ENCODE results near the gene PRR12. TPM values are rescaled to one million over a fixed set of nuclear protein-coding genes. Genes with fewer than 3 reads are reported as not detected.

The PRR12 gene
- polyA plus RNA-seq, 3 donors: 13.6 to 16.3 (median 15.1) TPM

DNA sequence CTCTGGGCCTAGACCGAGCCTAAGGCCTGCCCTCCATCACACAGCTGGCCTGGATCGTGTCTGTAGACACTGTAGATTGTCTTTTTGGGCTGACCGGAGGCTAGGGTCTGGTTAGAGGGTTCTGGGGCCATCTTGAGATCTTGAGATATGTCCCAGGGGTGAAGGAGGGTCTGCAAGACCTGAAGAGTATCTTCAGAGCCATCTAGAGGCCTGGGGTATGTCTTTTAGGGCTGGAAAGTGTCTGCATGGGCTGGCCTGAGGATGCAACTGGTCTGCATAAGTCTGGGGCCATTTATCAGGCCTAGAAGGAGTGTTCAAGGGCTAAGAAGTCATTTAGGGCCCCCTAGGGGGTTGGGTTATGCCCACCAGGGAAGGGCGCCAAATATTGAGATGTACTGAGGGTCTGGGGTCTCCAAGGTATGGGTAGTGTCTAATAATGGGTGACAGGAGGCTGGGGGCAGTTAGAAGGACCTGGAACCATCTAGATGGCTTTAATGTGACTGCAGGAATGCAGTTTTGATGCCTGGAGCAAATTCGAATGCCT, 51.6 kb downstream of the PRR12 start:
- DNase-seq (ENCODE audit: low read depth in 3 of 3, low spot score in 2 of 3): no peak

DNA sequence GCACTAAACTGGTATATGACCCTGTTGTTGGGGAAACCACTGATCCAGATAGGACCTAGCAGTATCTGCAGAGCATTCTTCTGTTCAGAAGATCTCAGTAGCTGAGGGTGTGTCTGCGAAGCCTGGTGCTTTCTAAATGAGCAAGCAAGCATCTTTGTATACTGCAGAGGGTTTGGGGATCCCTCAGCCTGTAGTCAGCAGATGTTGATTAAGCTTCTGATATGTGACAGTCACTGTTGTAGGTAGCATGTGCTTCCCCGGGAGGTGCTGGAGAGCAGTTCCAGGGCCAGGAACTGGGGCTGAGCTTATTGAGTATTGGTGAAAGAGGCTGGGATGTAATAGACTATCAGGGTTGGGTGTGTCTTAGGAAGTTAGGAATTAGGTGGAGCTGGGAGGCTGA, 52.5 kb downstream of the PRR12 start:
- DNase-seq (ENCODE audit: low read depth in 3 of 3, low spot score in 2 of 3): no peak

DNA sequence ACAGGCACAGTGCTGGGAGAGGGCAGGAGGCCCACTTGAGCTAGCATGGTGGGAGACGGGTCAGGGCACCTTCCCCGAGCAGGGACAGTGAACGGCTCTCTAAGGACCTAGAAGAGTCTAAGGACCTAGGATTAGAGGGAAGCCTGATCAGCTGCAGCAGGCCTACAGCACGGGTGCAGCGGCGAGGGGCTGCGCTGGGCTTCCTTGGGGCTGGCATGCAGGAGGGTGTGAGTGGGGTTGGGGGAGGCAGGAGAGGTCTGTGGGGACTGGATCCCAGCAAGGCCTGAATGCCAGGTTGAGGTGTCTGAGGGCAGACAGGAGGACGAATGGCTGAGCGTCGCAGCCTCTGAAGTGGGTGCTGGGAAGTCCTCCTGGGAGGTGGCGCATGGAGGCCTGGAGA, 54.6 kb downstream of the PRR12 start:
- DNase-seq (ENCODE audit: low read depth in 3 of 3, low spot score in 2 of 3): no peak

DNA sequence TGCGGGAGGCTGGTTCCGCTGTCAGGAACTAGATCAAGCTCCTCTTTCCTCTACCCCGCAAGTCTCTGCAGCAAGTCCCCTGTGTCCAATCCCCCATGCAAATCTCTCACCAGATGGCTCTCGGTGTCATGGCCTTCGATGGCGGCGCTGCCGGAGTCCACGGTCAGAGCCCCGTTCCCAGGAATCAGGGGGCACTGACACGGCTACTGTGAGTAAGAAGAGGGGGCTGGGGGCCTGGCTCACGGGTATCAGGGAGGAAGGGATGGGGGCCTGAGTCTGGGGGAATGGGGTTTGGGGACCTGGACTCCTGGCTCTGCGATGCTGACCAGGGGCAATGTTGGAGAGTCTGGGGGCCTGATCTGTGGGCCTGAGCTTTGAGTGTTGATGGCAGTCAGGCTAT, 55.0 kb downstream of the PRR12 start:
- no peak for DNase-seq (ENCODE audit: low read depth in 3 of 3, low spot score in 2 of 3)

DNA sequence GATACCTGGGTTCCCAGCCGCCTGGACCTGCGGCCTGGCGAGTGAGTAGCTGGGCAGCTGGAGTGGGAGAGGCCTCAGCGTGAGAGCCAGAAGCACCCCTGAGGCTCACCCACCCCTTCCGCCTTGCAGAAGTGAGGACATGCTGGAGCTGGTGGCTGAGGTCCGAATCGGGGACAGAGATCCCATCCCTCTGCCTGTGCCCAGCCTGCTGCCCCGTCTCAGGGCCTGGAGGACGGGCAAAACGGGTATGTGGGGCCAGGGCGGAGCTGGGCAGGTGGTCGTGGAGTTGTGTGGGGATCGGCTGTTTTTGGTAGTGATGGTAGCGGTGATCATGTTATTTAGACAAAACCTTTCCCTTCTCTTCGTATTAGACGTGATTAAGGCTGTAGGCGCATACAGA, 55.6 kb downstream of the PRR12 start:
- DNase-seq (ENCODE audit: low read depth in 3 of 3, low spot score in 2 of 3): no peak

DNA sequence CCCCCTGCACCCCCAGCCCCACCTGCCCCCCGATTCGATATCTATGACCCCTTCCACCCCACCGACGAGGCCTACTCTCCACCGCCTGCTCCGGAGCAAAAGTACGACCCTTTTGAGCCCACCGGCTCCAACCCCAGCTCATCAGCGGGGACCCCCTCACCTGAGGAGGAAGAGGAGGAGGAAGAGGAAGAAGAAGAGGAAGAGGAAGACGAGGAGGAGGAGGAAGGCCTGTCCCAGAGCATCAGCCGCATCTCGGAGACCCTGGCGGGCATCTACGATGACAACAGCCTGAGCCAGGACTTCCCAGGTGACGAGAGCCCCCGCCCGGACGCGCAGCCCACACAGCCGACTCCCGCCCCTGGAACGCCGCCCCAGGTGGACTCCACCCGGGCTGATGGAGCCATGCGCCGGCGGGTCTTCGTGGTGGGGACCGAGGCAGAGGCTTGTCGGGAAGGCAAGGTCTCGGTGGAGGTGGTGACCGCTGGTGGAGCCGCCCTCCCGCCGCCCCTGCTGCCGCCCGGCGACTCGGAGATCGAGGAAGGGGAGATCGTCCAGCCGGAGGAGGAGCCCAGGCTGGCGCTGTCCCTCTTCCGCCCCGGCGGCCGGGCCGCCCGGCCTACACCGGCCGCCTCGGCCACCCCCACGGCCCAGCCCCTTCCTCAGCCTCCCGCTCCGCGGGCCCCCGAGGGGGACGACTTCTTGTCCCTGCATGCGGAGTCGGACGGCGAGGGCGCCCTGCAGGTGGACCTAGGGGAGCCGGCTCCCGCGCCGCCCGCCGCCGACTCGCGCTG, 60.2 kb downstream of the PRR12 start:
- DNase-seq (ENCODE audit: low read depth in 3 of 3, low spot score in 2 of 3): no peak

DNA sequence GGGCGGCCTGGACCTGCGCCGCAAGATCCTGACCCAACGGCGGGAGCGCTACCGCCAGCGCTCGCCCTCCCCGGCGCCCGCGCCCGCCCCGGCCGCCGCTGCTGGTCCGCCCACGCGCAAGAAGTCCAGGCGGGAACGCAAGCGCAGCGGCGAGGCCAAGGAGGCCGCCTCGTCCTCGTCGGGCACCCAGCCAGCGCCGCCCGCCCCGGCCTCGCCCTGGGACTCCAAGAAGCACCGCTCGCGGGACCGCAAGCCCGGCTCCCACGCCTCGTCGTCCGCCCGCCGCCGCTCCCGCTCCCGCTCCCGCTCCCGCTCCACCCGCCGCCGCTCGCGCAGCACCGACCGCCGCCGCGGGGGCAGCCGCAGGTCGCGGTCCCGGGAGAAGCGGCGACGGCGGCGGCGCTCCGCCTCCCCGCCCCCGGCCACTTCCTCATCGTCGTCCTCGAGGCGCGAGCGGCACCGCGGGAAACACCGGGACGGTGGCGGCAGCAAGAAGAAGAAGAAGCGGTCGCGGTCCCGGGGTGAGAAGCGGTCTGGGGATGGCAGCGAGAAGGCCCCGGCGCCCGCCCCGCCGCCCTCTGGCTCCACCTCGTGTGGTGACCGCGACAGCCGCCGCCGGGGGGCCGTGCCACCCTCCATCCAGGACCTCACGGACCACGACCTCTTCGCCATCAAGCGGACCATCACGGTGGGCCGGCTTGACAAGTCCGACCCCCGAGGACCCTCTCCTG, 61.0 kb downstream of the PRR12 start:
- no peak for DNase-seq (ENCODE audit: low read depth in 3 of 3, low spot score in 2 of 3)

DNA sequence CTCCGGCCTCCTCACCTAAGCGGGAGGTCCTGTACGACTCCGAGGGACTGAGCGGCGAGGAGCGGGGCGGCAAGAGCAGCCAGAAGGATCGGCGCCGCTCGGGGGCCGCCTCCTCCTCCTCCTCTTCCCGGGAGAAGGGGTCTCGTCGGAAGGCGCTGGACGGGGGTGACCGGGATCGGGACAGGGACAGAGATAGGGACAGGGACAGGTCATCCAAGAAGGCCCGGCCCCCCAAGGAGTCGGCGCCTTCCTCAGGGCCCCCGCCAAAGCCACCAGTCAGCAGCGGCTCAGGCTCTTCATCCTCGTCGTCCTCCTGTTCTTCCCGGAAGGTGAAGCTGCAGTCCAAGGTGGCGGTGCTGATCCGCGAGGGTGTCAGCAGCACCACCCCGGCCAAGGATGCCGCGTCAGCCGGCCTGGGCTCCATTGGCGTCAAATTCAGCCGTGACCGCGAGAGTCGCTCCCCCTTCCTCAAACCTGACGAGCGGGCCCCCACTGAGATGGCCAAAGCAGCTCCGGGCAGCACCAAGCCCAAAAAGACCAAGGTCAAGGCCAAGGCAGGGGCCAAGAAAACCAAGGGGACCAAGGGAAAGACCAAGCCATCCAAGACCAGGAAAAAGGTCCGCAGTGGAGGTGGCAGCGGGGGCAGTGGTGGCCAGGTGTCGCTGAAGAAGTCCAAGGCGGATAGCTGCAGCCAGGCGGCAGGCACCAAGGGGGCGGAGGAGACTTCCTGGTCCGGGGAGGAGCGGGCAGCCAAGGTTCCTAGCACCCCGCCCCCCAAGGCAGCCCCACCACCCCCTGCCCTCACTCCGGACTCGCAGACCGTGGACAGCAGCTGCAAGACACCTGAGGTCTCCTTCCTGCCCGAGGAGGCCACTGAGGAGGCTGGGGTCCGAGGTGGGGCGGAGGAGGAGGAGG, 61.8 kb downstream of the PRR12 start:
- DNase-seq (ENCODE audit: low read depth in 3 of 3, low spot score in 2 of 3): no peak

DNA sequence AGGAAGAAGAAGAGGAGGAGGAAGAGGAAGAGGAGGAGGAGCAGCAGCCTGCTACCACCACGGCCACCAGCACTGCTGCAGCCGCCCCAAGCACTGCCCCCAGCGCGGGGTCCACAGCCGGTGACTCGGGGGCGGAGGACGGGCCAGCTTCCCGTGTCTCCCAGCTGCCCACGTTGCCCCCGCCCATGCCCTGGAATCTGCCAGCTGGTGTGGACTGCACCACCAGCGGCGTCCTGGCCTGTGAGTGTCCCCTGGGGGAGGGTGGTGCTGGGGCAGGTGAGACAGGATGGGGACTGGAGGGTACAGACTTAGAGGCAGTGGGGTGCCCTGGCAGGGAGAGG, 62.5 kb downstream of the PRR12 start:
- no peak for DNase-seq (ENCODE audit: low read depth in 3 of 3, low spot score in 2 of 3)

DNA sequence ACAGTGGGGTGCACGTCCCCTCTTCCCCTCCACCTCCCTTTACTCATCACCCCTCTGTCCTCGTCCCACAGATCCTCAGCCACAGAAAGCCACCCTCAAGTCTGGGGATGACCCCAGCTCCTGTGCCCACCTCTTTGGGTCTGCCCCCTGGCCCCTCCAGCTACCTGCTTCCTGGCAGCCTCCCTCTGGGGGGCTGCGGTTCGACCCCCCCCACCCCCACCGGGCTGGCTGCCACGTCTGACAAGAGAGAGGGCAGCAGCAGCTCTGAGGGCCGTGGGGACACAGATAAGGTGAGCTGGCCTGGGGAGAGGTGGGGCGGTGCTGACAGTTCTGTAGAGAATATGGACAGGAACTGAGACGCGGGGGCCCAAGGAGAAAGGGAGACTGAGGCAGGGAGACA, 63.6 kb downstream of the PRR12 start:
- DNase-seq (ENCODE audit: low read depth in 3 of 3, low spot score in 2 of 3): no peak

DNA sequence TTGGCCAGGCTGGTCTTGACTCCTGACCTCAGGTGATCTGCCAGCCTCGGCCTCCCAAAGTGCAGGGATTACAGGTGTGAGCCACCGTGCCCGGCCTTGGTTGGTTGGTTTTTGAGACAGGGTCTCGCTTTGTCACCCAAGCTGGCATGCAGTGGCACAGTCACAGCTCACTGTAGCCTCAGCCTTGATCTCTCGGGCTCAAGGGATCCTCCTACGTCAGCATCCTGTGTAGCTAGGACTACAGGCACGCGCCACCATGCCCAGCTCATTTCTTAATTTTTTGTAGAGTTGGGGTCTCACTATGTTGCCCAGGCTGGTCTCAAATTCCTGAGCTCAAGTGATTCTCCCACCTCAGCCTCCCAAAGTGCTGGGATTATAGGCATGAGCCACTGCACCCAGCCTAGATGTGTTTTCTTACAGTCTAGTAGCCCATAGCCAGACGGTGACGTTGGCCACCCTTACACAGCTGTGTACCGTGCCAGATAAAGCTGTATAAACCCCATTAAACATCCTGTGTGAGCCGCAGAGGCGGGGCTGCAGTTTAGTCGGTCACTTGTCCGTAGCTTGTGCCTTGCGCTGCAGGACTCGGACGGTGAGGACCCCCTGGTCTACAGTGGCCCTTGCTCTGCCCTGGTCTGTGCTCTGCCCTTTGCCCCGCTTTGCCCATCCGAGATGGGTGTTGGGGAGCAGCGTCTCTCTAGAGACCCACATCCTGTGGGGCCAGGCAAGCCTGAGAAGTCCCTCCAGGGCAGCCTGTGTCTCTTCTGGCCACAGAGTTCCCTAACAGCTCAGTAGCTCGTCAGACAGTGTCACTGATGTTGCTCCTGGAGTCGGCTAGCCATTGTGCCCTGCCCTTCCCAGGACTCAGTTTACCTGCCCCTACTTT, 64.8 kb downstream of the PRR12 start:
- DNase-seq (ENCODE audit: low read depth in 3 of 3, low spot score in 2 of 3): no peak

DNA sequence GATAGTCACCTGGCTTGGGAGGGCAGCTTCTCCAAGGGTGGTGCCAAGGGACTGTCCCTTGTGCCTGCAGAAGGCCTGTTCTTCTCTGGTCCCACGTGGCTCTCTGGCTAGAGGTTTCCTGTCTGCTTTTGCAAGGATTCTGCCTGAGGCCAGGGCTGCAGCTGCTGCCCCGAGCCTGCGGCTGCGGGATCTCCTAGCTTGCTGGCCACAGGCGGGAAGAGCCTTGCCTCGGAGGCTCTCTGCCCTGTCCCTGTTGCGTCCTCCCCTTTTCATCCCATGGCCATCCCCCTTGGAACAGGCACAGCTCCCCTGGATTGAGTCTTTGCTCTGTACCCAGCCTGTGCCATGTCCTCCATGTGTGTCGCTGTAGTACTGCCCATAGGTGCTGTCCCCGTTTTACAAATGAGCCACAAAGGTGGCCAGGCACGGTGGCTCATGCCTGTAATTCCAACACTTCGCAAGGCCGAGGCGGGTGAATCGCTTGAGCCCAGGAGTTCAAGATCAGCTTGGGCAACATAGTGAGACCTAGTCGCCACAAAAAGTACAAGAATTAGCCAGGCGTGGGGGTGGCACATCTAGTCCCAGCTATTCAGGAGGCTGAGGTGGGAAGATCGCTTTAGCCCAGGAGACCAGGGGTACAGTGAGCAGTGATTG, 65.6 kb downstream of the PRR12 start:
- DNase-seq (ENCODE audit: low read depth in 3 of 3, low spot score in 2 of 3): no peak

DNA sequence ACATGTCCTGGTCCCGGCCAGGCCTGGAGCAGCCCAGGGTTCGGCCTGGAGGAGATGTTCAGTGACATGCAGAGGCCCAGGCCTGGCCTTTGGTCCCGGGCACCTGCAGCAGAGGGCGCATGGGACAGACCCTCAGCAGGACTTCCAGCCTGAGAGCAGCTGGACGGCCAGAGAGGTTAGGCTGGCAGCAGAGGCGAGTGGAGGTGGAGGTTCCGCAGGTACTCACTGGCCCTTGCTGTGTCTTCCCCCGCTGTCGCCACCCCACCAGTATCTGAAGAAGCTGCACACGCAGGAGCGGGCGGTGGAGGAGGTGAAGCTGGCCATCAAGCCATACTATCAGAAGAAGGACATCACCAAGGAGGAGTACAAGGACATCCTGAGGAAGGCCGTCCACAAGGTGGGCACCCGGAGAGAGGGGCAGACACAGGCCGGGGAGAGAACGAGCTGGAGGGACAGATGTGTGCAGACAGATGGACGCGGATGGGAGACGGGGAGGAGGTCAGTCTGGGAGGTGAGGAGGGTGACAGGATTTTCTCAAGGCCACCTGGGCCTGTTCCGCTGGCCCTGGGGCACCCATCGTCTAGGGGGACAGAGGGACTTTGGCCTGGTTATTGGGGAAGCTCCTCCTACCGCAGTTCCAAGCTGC, 66.6 kb downstream of the PRR12 start:
- no peak for DNase-seq (ENCODE audit: low read depth in 3 of 3, low spot score in 2 of 3)

DNA sequence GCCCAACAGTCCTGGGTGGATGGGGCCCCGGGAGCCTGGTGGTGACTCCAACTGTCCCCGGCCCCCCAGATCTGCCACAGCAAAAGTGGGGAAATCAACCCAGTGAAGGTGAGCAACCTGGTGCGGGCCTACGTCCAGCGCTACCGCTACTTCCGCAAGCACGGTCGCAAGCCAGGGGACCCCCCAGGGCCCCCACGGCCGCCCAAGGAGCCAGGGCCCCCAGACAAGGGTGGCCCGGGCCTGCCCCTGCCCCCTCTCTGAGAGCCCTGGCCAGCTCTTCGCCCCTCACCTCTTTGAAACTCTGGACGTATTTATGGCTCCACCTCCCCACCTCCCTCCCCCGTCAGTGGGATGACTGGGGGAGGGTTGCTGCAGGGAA, 67.1 kb downstream of the PRR12 start:
- DNase-seq (ENCODE audit: low read depth in 3 of 3, low spot score in 2 of 3): no peak

DNA sequence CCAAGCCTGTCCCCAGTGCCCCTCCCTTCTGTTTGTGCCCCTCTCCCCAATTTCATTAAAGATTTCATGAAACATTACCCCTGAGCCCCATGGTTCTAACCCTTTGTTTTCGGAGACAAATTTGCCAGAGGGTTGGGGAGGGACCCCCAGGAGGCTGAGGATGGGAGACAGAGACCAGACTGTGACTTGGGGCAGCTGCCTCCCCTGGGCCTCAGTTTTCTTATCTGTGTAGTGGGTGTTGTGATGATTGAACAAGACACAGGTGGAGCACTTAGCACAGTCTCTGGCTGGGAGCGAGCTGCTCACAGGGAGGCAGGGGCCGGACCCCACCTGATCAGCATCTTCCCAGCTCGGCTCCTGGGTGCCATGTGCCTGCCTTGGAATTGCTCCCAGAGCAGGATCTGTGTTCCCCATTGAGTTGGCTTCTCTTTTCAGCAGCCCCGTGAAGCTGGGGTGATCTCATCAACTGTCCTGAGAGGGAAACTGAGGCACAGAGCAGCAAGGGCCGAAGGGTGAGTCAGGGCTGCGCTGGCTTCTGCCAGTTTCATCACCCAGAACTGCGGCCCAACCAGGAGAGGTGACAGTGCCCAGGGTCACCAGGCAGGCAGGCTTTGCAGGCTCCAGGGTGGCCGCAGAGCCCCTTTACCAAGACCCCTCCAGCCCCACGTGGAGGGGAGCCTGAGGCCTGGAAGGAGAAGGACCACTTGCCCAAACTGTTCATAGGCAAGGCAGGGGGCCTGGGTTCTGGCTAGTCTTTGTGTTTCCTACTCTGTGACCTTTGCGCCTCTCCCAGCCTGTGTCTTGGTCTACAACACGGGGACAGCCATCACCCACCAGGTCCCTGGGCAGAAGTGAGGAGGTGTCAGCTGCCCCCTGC, 67.8 kb downstream of the PRR12 start:
- DNase-seq (ENCODE audit: low read depth in 3 of 3, low spot score in 2 of 3): no peak

DNA sequence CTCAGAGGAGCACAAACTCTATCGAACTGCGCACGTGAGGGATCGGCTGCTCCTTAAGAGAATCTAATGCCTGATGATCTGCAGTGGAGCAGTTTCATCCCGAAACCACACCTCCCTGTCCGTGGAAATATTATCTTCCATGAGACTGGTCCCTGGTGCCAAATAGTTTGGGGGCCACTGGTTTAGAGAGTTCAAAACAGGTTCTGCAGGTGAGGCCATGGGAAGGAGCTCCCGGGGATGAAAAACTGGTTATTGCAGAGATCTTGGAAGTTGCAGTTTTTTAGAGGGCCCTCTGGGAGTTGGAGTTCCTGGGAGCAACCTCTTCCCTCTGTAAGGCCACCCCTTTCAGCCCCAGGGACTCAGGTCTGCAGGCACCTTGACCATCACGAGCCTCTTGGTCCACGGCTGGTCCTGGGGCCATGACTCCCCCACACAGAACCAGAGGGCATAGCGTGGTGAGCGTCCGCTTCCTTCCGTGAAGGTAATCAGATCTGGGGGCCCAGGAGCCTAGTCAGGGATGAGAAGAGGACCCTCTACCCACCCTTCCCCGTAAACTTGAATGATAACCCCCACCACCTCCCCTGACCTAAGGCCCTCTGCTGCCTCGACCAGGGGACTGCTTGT, 69.5 kb downstream of the PRR12 start:
- DNase-seq (ENCODE audit: low read depth in 3 of 3, low spot score in 2 of 3): no peak

DNA sequence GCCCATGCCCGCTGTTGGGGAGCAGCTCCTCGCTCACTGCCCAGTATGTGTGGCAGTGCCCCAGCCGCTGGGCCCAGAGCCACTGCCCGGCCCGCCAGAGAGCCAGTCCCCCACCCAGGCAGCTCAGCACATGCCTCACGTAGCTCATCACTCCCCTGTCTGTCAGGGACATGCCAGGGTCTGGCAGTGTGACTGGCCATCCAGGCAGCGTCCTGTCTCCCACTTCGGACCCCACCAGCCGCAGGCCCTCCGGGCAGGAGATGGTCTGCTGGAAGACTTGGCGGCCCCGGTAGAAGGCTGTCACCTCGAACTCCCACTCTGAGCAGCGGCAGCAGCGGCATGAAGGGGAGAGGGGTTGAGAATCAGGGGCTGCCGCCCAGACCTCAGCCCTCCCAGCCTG, 71.0 kb downstream of the PRR12 start:
- no peak for DNase-seq (ENCODE audit: low read depth in 3 of 3, low spot score in 2 of 3)

DNA sequence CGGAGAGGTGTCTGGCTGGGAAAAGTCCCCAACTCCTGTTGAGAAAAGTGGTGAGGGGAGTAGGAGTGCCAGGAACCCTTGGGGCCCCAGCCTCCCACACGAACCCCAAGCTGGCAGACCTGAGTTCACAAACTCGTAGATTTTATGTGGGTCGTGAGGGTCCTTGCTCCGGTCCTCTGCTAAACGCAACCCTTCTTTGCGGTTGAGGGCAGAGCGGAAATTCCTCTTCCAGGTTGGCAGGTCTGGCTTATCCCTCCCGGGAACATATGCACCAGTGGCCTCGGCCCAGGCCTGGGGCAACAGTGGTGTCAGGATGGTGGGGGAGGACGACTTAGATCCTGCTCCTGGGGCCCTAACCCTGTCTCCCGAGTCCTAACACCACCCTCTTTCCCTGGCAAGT, 72.2 kb downstream of the PRR12 start:
- DNase-seq (ENCODE audit: low read depth in 3 of 3, low spot score in 2 of 3): no peak

Measured in right renal cortex interstitium (tissue), 3 donors.